ACC112 (cell line): Measurements from ENCODE around the gene ZCCHC10.
"Not testable (repeated sequence)": the region's sequence is repeated elsewhere in the genome, so short reads cannot be mapped to it uniquely, and the experiment has no call there.

ENCODE experiments used
- H2AFZ ChIP-seq: fragments of 200-600 bp; sonication (generic); one replicate; pipeline ENCODE4 v1.6.0; 2017; ENCODE audit warnings: antibody characterized with exemption, low read length; ENCODE audit not compliant: unreplicated experiment
- H3K27ac ChIP-seq: fragments of 200-600 bp; sonication (generic); 2 replicates; pipeline ENCODE4 v1.5.1; 2014; ENCODE audit warnings: low read depth, mild to moderate bottlenecking, antibody characterized with exemption, low read length, moderate library complexity
- H3K27me3 ChIP-seq: fragments of 200-600 bp; sonication (generic); 2 replicates; pipeline ENCODE4 v1.6.1; 2014; ENCODE audit warnings: mild to moderate bottlenecking, antibody characterized with exemption, low read length, moderate library complexity, mixed read lengths; ENCODE audit not compliant: insufficient read depth
- H3K36me3 ChIP-seq: fragments of 200-600 bp; sonication (generic); 2 replicates; pipeline ENCODE4 v1.6.1; 2016; ENCODE audit warnings: mild to moderate bottlenecking, antibody characterized with exemption, low read length, moderate library complexity, mixed read lengths; ENCODE audit not compliant: insufficient read depth
- H3K4me1 ChIP-seq: fragments of 200-600 bp; sonication (generic); one replicate; pipeline ENCODE4 v1.6.1; 2016; ENCODE audit warnings: low read length, mixed read lengths; ENCODE audit not compliant: insufficient read depth, unreplicated experiment, control insufficient read depth
- H3K4me3 ChIP-seq: fragments of 200-600 bp; sonication (generic); 2 replicates; pipeline ENCODE4 v1.5.1; 2014; ENCODE audit warnings: mild to moderate bottlenecking, low read depth, low read length
- H3K79me2 ChIP-seq: fragments of 200-600 bp; sonication (generic); one replicate; pipeline ENCODE4 v1.6.0; 2016; ENCODE audit warnings: low read length; ENCODE audit not compliant: control insufficient read depth, unreplicated experiment, insufficient read depth

Gene ZCCHC10

GRCh38 chr5:133041157-133041784 lies 14.9 kb upstream of the ZCCHC10 start:
- Histone ChIP-seq H3K27me3 (no peaks in the 10 kb centered on the region), H3K79me2 (no peaks in the 10 kb centered on the region), H3K27ac (no peak overlapping the region), H3K4me1 (no peaks in the 10 kb centered on the region), H3K4me3 (no peak overlapping the region), H2AFZ (no peak overlapping the region), H3K36me3 (no peaks in the 10 kb centered on the region)

GRCh38 chr5:133036677-133037076 lies 10.3 kb upstream of the ZCCHC10 start:
- not testable (repeated sequence) for H3K4me1 ChIP-seq, H3K36me3 ChIP-seq, H3K4me3 ChIP-seq, H3K79me2 ChIP-seq, H3K27ac ChIP-seq, H2AFZ ChIP-seq, H3K27me3 ChIP-seq

GRCh38 chr5:133035224-133035623 lies 8.9 kb upstream of the ZCCHC10 start:
- H3K4me3 ChIP-seq = no peak overlapping the region
- H2AFZ ChIP-seq = no peak overlapping the region
- H3K27me3 ChIP-seq = no peaks in the 10 kb centered on the region
- H3K79me2 ChIP-seq = no peaks in the 10 kb centered on the region
- no peaks in the 10 kb centered on the region for H3K4me1 ChIP-seq
- H3K27ac ChIP-seq = no peak overlapping the region
- no peaks in the 10 kb centered on the region for H3K36me3 ChIP-seq

GRCh38 chr5:133034064-133034463 lies 7.7 kb upstream of the ZCCHC10 start:
- Histone ChIP-seq H3K4me1 (no peaks in the 10 kb centered on the region), H3K27ac (no peak overlapping the region), H3K36me3 (no peaks in the 10 kb centered on the region), H2AFZ (no peak overlapping the region), H3K27me3 (no peaks in the 10 kb centered on the region), H3K4me3 (no peak overlapping the region), H3K79me2 (no peaks in the 10 kb centered on the region)

- Histone ChIP-seq H3K27me3 (no peaks in the 10 kb centered on the region), H3K27ac (no peak overlapping the region), H3K4me1 (no peaks in the 10 kb centered on the region), H2AFZ (no peak overlapping the region), H3K79me2 (no peaks in the 10 kb centered on the region), H3K36me3 (no peaks in the 10 kb centered on the region), H3K4me3 (no peak overlapping the region)
These were observed 6.7 kb upstream of the ZCCHC10 start for GRCh38 chr5:133032852-133033742.

GRCh38 chr5:133030343-133031005 lies 4.1 kb upstream of the ZCCHC10 start:
- no peak overlapping the region for H2AFZ ChIP-seq
- H3K27ac ChIP-seq = no peak overlapping the region
- no peak overlapping the region for H3K4me3 ChIP-seq
- no peaks in the 10 kb centered on the region for H3K27me3 ChIP-seq
- no peaks in the 10 kb centered on the region for H3K79me2 ChIP-seq
- no peaks in the 10 kb centered on the region for H3K4me1 ChIP-seq
- H3K36me3 ChIP-seq = no peaks in the 10 kb centered on the region

GRCh38 chr5:133029416-133029815 lies 3.1 kb upstream of the ZCCHC10 start:
- no peaks in the 10 kb centered on the region for H3K4me1 ChIP-seq
- H3K27ac ChIP-seq = no peak overlapping the region
- H3K4me3 ChIP-seq = no peak overlapping the region
- no peak overlapping the region for H2AFZ ChIP-seq
- no peaks in the 10 kb centered on the region for H3K27me3 ChIP-seq
- H3K79me2 ChIP-seq = peaks cover 7% of the 10 kb centered on the region
- no peaks in the 10 kb centered on the region for H3K36me3 ChIP-seq

GRCh38 chr5:133026664-133027153 lies 360 bp upstream of the ZCCHC10 start:
- Histone ChIP-seq H3K27me3 (no peaks in the 10 kb centered on the region), H3K36me3 (peaks cover 6% of the 10 kb centered on the region; the same call in 1 of the 2 replicates), H3K4me1 (no peaks in the 10 kb centered on the region), H3K4me3 (peak overlapping the region; percentile 83), H3K27ac (peak overlapping the region; percentile 16; the same call in 1 of the 2 replicates), H2AFZ (peak overlapping the region; percentile 99), H3K79me2 (peaks cover 29% of the 10 kb centered on the region)

- Histone ChIP-seq H3K79me2 (peaks cover 51% of the 10 kb centered on the region), H3K36me3 (peaks cover 20% of the 10 kb centered on the region)
- not testable (repeated sequence) for H3K27me3 ChIP-seq, H3K4me3 ChIP-seq, H3K27ac ChIP-seq, H3K4me1 ChIP-seq, H2AFZ ChIP-seq
These were observed 6.9 kb downstream of the ZCCHC10 start for GRCh38 chr5:133019471-133019870.

- H3K4me1 ChIP-seq = no peaks in the 10 kb centered on the region
- no peaks in the 10 kb centered on the region for H3K27me3 ChIP-seq
- peaks cover 36% of the 10 kb centered on the region for H3K79me2 ChIP-seq
- H2AFZ ChIP-seq = no peak overlapping the region
- H3K36me3 ChIP-seq = peaks cover 18% of the 10 kb centered on the region
- H3K27ac ChIP-seq = no peak overlapping the region
- H3K4me3 ChIP-seq = no peak overlapping the region
These were observed 8.4 kb downstream of the ZCCHC10 start for GRCh38 chr5:133017964-133018363.
